ENCODE measurements around the gene CCDC60. TPM values are rescaled to one million over a fixed set of nuclear protein-coding genes. Genes with fewer than 3 reads are reported as not detected.

CCDC60 gene
- total and polyA plus RNA-seq, 2 of the 13 experiments (the other 11 are each of a cell fraction or from before 2014, with no cell fraction given) = not detected

- TF ChIP-seq BCLAF1 (IDR thresholded peaks at IDR 0.05) (no peak), PCBP2 (optimal IDR thresholded peaks at IDR 0.05; ENCODE audit: low read depth, low read length, poor library complexity, severe bottlenecking) (no peak), ZSCAN21 (CRISPR knock-in tag; IDR thresholded peaks at IDR 0.05; ENCODE audit: borderline replicate concordance) (no peak), MEIS2 (CRISPR knock-in tag; IDR thresholded peaks at IDR 0.05) (no peak), GPN1 (CRISPR knock-in tag; IDR thresholded peaks at IDR 0.05; ENCODE audit: borderline replicate concordance) (no peak), AGO1 (IDR thresholded peaks at IDR 0.05; ENCODE audit: low read depth, low read length, poor library complexity, severe bottlenecking) (no peak), SP140L (CRISPR knock-in tag; IDR thresholded peaks at IDR 0.05; ENCODE audit: borderline replicate concordance) (no peak), AGO2 (optimal IDR thresholded peaks at IDR 0.05; ENCODE audit: low read depth, low read length) (no peak), TCF12 (IDR thresholded peaks at IDR 0.05) (no peak), TCF12 (CRISPR knock-in tag; IDR thresholded peaks at IDR 0.05) (no peak), ZNF335 (CRISPR knock-in tag; IDR thresholded peaks at IDR 0.05) (no peak), JDP2 (CRISPR knock-in tag; IDR thresholded peaks at IDR 0.05; ENCODE audit: borderline replicate concordance) (no peak), ZNF740 (CRISPR knock-in tag; IDR thresholded peaks at IDR 0.05) (no peak), ZNF101 (CRISPR knock-in tag; IDR thresholded peaks at IDR 0.05; ENCODE audit: borderline replicate concordance, low read depth) (no peak), NFATC3 (CRISPR knock-in tag; IDR thresholded peaks at IDR 0.05) (no peak), ZNF33A (CRISPR knock-in tag; IDR thresholded peaks at IDR 0.05; ENCODE audit: borderline replicate concordance) (no peak)
- no TSS peak for BruUV-seq (replicated peaks)
Observed at GRCh38 chr12:119431151-119431550, 96.6 kb downstream of the CCDC60 start.

More at GRCh38 chr12:119431151-119431550, 96.6 kb downstream of the CCDC60 start:
- Histone ChIP-seq H4K20me1 (ENCODE audit: insufficient read depth, low read length) (no peaks in the 10 kb centered on the region), H3K79me2 (ENCODE audit: insufficient read depth, low read length) (no peaks in the 10 kb centered on the region), H3K36me3 (replicated peaks in 1 of 2; ENCODE audit: control insufficient read depth in 1 of 2, insufficient read depth in 2 of 2, low read length in 2 of 2) (no peaks in the 10 kb centered on the region), H3K27me3 (ENCODE audit: control insufficient read depth in 1 of 2, insufficient read depth in 2 of 2, low read length in 2 of 2) (no peaks in the 10 kb centered on the region), H3K4me2 (ENCODE audit: low read depth, low read length) (no peak overlapping the region), H3K27ac (ENCODE audit: extremely low read length, insufficient read depth, low read length) (no peak overlapping the region), H3K4me1 (ENCODE audit: insufficient read depth, low read length) (no peaks in the 10 kb centered on the region), H3K4me3 (replicated peaks in 1 of 3; ENCODE audit: insufficient read depth in 1 of 3, low read depth in 2 of 3, low read length in 3 of 3) (no peak overlapping the region), H3K9ac (ENCODE audit: insufficient read depth, low read depth, low read length) (no peak overlapping the region), H2AFZ (ENCODE audit: low read length) (no peak overlapping the region), H3K9me3 (ENCODE audit: low read length) (peaks cover 10% of the 10 kb centered on the region; the same call in 1 of the 2 replicates)
- 40% methylated on average over 5 of the region's 5 CpGs for WGBS (ENCODE audit: low lambda C conversion rate)
- DNase-seq (ENCODE audit: low spot score) (no peak), FAIRE-seq (no peak), ATAC-seq (no peak)
- ChIA-PET CTCF (ENCODE audit: low intra/inter-chr PET ratio, low total read pairs) (no interaction called here), POLR2A (no interaction called here)
- intact Hi-C loops (cut with micrococcal nuclease; ENCODE audit: unreplicated experiment) = no loop called here
- in situ Hi-C loops (cut with HindIII; ENCODE audit: extremely low pct_ligation_motif_present, low pct_unique_long_range_greater_than_20kb) = no loop called here
